Measurements from ENCODE around the gene RARRES1.

Gene RARRES1

DNA sequence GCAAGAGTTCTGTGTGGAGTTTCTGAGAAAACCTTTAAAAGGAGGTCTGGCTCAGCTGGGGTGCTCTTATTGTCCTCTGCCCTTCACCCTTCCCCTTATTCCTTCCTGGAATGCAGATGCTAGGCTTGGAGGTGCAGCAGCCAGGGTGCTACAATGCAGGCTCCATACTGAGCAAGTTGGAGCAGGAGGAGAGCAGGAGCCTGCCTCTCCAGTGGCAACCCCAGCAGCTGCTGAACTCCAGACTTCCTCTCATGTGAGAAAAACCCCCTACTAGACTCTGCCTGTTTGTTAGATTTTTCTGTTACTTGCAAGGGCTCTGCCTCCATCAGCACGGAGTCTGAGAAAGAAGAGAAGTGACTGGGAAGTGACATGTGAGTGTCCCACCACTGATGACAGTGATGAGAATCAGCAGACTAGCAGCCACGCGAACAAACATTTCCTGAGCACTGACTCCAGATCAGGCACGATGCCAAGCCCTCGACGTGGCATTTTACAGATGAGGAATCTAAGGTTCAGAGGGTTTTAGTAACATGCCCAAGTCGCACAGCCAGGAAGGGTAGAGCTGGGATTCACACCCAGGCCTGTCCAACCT lies 16.1 kb upstream of the RARRES1 start:
- peaks cover 2 to 10% of the 10 kb centered on the region in 2 donors for H3K4me1 ChIP-seq (ENCODE audit: control insufficient read depth in 2 of 2, insufficient read depth in 2 of 2, low read length in 2 of 2)
- H3K4me3 ChIP-seq (ENCODE audit: low read length in 2 of 2) = no peak overlapping the region
- peak overlapping the region in 1 of 2 donors; percentile 18 for H3K27ac ChIP-seq (ENCODE audit: low read depth in 2 of 2, low read length in 2 of 2)
- H3K36me3 ChIP-seq (ENCODE audit: control insufficient read depth in 2 of 2, insufficient read depth in 2 of 2, low read length in 2 of 2) = peaks cover 4% of the 10 kb centered on the region in 2 donors
- no peaks in the 10 kb centered on the region for H3K9me3 ChIP-seq (ENCODE audit: control insufficient read depth in 2 of 2, low read length in 2 of 2)
- no peaks in the 10 kb centered on the region for H3K27me3 ChIP-seq (ENCODE audit: control insufficient read depth in 2 of 2, insufficient read depth in 2 of 2, low read length in 2 of 2)
- no peak overlapping the region for H3K9ac ChIP-seq (ENCODE audit: low read depth in 1 of 2, low read length in 2 of 2)

- H3K27ac ChIP-seq (ENCODE audit: low read depth in 2 of 2, low read length in 2 of 2) = no peak overlapping the region
- H3K9ac ChIP-seq (ENCODE audit: low read depth in 1 of 2, low read length in 2 of 2) = no peak overlapping the region
- peaks cover 2 to 10% of the 10 kb centered on the region in 2 donors for H3K4me1 ChIP-seq (ENCODE audit: control insufficient read depth in 2 of 2, insufficient read depth in 2 of 2, low read length in 2 of 2)
- H3K27me3 ChIP-seq (ENCODE audit: control insufficient read depth in 2 of 2, insufficient read depth in 2 of 2, low read length in 2 of 2) = no peaks in the 10 kb centered on the region
- H3K9me3 ChIP-seq (ENCODE audit: control insufficient read depth in 2 of 2, low read length in 2 of 2) = no peaks in the 10 kb centered on the region
- H3K4me3 ChIP-seq (ENCODE audit: low read length in 2 of 2) = no peak overlapping the region
- peaks cover 4 to 7% of the 10 kb centered on the region in 2 donors for H3K36me3 ChIP-seq (ENCODE audit: control insufficient read depth in 2 of 2, insufficient read depth in 2 of 2, low read length in 2 of 2)
Observed at GRCh38 chr3:158747417-158747816, 15.2 kb upstream of the RARRES1 start.

- peaks cover 2 to 10% of the 10 kb centered on the region in 2 donors for H3K4me1 ChIP-seq (ENCODE audit: control insufficient read depth in 2 of 2, insufficient read depth in 2 of 2, low read length in 2 of 2)
- H3K4me3 ChIP-seq (ENCODE audit: low read length in 2 of 2) = no peak overlapping the region
- H3K27me3 ChIP-seq (ENCODE audit: control insufficient read depth in 2 of 2, insufficient read depth in 2 of 2, low read length in 2 of 2) = no peaks in the 10 kb centered on the region
- H3K36me3 ChIP-seq (ENCODE audit: control insufficient read depth in 2 of 2, insufficient read depth in 2 of 2, low read length in 2 of 2) = peaks cover 4 to 7% of the 10 kb centered on the region in 2 donors
- H3K9ac ChIP-seq (ENCODE audit: low read depth in 1 of 2, low read length in 2 of 2) = no peak overlapping the region
- H3K27ac ChIP-seq (ENCODE audit: low read depth in 2 of 2, low read length in 2 of 2) = no peak overlapping the region
- no peaks in the 10 kb centered on the region for H3K9me3 ChIP-seq (ENCODE audit: control insufficient read depth in 2 of 2, low read length in 2 of 2)
Observed at GRCh38 chr3:158745551-158745950, 13.3 kb upstream of the RARRES1 start.

DNA sequence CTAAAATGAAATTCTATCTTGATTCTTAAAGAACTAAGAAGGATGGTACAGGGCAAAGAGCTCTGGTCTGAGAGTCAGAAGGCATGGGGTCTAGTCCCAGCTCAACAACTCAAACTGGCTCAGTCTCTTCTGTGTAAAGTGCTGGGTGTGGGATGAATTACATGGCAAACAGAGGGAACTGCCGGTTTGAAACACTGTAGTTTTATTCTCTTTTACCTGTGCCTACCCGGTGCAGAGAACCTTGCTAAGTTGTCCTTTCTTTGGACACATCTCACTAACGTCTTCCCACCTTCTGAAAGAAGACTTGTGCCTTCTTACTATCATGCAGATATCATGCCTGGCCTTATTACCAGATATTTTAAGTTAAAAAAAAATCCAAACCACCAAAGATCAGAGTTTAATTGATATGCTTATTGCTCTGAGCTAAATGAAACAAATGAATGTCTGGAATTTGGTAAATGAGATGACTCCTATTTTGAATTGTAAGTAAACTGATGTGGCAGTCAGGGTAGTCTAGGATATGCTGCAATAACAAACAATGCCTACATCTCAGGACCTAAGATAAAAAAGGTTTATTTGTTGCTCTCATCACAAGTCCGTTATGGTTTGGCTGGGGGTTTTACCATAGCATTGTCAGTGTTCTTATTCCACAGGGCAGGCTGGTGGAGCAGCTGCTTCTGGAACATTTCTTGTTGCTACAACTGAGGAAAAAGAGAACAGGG lies 12.5 kb upstream of the RARRES1 start:
- H3K4me3 ChIP-seq (ENCODE audit: low read length in 2 of 2) = no peak overlapping the region
- H3K4me1 ChIP-seq (ENCODE audit: control insufficient read depth in 2 of 2, insufficient read depth in 2 of 2, low read length in 2 of 2) = peaks cover 2 to 10% of the 10 kb centered on the region in 2 donors
- H3K9ac ChIP-seq (ENCODE audit: low read depth in 1 of 2, low read length in 2 of 2) = no peak overlapping the region
- H3K36me3 ChIP-seq (ENCODE audit: control insufficient read depth in 2 of 2, insufficient read depth in 2 of 2, low read length in 2 of 2) = peaks cover 4 to 7% of the 10 kb centered on the region in 2 donors
- H3K27ac ChIP-seq (ENCODE audit: low read depth in 2 of 2, low read length in 2 of 2) = peak overlapping the region in 1 of 2 donors; percentile 17
- H3K27me3 ChIP-seq (ENCODE audit: control insufficient read depth in 2 of 2, insufficient read depth in 2 of 2, low read length in 2 of 2) = no peaks in the 10 kb centered on the region
- H3K9me3 ChIP-seq (ENCODE audit: control insufficient read depth in 2 of 2, low read length in 2 of 2) = no peaks in the 10 kb centered on the region

DNA sequence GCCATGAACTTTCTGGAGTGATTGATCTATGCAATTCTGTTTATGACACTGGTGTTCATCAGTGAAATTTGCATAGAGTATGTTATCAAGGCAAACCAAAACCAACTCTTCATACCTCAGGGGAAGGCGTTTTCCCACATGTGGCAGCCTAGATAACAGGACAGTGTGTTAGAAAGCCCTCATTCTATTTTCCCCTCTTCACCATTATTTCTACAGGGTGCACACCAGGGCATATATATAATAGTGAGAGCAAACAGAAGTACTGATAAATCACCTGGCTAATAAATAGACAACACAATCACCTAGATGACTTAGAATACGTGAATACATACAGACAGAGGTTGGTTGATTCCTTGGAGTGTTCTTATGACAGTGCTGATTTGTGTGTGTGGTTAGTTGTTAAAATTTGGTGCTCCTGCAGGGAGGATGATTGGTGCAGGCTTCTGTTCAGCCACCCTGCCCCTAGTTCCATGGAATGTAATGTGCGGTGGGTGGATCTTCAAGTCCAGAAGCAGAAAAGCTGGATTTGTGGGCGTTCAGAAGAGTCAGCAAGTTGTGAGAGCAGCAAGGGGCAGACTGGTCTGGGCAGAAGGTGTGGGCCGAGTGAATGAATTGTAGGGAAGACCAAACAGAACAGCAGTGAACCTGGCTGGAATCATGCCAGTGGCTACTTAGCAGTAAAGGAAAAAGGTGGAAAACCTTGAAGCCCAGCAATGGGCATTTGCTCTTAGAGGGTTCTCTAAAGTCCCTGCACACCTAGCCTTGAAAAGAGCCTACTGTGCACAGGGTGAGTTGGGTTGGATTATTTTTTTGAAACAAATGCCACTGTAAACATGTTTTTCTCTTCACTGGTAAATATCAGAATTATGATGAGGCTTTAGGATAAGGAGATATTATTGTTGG lies 11.7 kb upstream of the RARRES1 start:
- H3K27ac ChIP-seq (ENCODE audit: low read depth in 2 of 2, low read length in 2 of 2) = no peak overlapping the region
- peaks cover 2 to 10% of the 10 kb centered on the region in 2 donors for H3K4me1 ChIP-seq (ENCODE audit: control insufficient read depth in 2 of 2, insufficient read depth in 2 of 2, low read length in 2 of 2)
- peaks cover 4 to 7% of the 10 kb centered on the region in 2 donors for H3K36me3 ChIP-seq (ENCODE audit: control insufficient read depth in 2 of 2, insufficient read depth in 2 of 2, low read length in 2 of 2)
- H3K9me3 ChIP-seq (ENCODE audit: control insufficient read depth in 2 of 2, low read length in 2 of 2) = no peaks in the 10 kb centered on the region
- H3K4me3 ChIP-seq (ENCODE audit: low read length in 2 of 2) = no peak overlapping the region
- H3K27me3 ChIP-seq (ENCODE audit: control insufficient read depth in 2 of 2, insufficient read depth in 2 of 2, low read length in 2 of 2) = no peaks in the 10 kb centered on the region
- H3K9ac ChIP-seq (ENCODE audit: low read depth in 1 of 2, low read length in 2 of 2) = no peak overlapping the region

DNA sequence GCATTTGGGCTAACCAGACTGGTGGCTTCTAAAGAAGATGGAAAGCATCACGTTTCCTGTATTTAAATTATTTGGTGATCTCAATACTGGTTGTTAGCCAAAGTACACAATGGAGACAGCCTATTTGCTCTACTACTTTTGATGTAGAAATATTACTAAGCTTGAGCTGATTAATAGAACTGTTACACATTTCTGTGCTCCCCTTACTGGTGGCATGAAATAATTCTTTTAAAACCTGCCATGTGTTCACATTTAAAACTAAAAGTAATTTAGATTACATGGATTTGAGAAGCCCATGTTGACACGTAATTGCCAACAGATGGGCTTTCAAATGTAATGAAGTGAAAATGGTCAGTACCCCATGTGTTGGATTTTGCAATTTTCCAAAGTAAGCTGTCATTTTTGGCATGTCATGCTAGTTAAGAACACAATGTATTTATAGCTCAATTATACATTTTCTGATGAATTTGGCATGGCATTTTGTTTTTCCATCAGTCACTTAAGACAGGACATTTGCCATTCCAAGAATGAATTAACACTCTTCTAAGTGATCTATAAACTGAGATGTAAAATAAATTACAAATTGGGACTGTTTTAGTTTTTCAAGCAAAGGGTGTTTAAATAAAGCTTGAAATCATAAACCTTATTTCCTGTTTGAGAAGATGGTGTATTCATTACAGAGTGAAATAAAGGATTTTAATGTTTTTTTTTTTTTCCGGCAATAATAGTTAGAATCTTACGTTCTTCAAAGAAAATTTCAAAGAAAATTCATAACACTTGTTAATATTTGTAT lies 10.8 kb upstream of the RARRES1 start:
- H3K27me3 ChIP-seq (ENCODE audit: control insufficient read depth in 2 of 2, insufficient read depth in 2 of 2, low read length in 2 of 2) = no peaks in the 10 kb centered on the region
- H3K36me3 ChIP-seq (ENCODE audit: control insufficient read depth in 2 of 2, insufficient read depth in 2 of 2, low read length in 2 of 2) = peaks cover 4 to 7% of the 10 kb centered on the region in 2 donors
- no peaks in the 10 kb centered on the region for H3K9me3 ChIP-seq (ENCODE audit: control insufficient read depth in 2 of 2, low read length in 2 of 2)
- H3K4me1 ChIP-seq (ENCODE audit: control insufficient read depth in 2 of 2, insufficient read depth in 2 of 2, low read length in 2 of 2) = peaks cover 2 to 10% of the 10 kb centered on the region in 2 donors
- no peak overlapping the region for H3K27ac ChIP-seq (ENCODE audit: low read depth in 2 of 2, low read length in 2 of 2)
- no peak overlapping the region for H3K9ac ChIP-seq (ENCODE audit: low read depth in 1 of 2, low read length in 2 of 2)
- H3K4me3 ChIP-seq (ENCODE audit: low read length in 2 of 2) = no peak overlapping the region

DNA sequence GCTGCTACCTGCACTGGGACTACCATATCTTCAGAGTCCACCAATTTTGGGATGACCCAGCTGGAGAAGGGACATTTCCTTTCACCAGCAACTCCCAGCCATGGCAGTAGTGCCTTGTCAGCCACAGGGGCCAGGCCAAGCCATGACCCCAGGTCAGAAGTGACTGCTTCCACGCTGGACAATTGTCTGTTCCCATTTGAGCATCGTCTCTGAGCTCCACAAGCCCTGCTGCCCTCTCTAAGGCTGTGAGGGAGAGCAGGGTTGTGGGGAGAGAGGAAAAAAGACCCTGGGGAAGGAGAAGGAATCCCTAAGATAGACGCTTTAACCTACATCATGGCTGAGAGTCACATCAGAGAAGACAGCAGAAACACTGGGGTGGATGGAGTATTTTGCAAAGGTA lies 7.4 kb upstream of the RARRES1 start:
- Histone ChIP-seq H3K36me3 (ENCODE audit: control insufficient read depth in 2 of 2, insufficient read depth in 2 of 2, low read length in 2 of 2) (peaks cover 0 to 3% of the 10 kb centered on the region in 2 donors), H3K4me3 (ENCODE audit: low read length in 2 of 2) (no peak overlapping the region), H3K9me3 (ENCODE audit: control insufficient read depth in 2 of 2, low read length in 2 of 2) (no peaks in the 10 kb centered on the region), H3K9ac (ENCODE audit: low read depth in 1 of 2, low read length in 2 of 2) (no peak overlapping the region), H3K4me1 (ENCODE audit: control insufficient read depth in 2 of 2, insufficient read depth in 2 of 2, low read length in 2 of 2) (peaks cover 2 to 10% of the 10 kb centered on the region in 2 donors), H3K27me3 (ENCODE audit: control insufficient read depth in 2 of 2, insufficient read depth in 2 of 2, low read length in 2 of 2) (no peaks in the 10 kb centered on the region), H3K27ac (ENCODE audit: low read depth in 2 of 2, low read length in 2 of 2) (no peak overlapping the region)

DNA sequence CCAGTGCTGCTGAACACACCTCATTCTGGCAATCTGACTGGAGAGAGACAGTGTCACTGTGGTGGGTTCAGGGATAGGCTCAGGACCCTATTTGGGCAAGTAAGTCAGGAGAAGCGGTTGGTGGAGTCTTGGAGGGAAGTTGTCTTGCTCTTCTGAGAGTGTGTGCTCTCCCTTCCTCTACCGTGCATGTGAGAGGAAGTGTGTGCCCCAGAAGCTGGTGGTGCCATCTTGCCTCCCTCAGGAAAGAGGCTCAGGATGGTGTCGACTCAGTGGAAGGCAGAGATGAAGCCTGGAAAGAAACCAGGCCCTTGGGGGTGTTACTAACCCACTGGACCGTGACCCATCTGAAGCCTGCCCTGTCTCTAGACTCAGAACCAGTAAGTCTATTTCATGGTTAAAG lies 6.8 kb upstream of the RARRES1 start:
- H3K9me3 ChIP-seq (ENCODE audit: control insufficient read depth in 2 of 2, low read length in 2 of 2) = no peaks in the 10 kb centered on the region
- peaks cover 0 to 3% of the 10 kb centered on the region in 2 donors for H3K36me3 ChIP-seq (ENCODE audit: control insufficient read depth in 2 of 2, insufficient read depth in 2 of 2, low read length in 2 of 2)
- H3K27ac ChIP-seq (ENCODE audit: low read depth in 2 of 2, low read length in 2 of 2) = no peak overlapping the region
- H3K4me3 ChIP-seq (ENCODE audit: low read length in 2 of 2) = no peak overlapping the region
- no peaks in the 10 kb centered on the region for H3K27me3 ChIP-seq (ENCODE audit: control insufficient read depth in 2 of 2, insufficient read depth in 2 of 2, low read length in 2 of 2)
- H3K4me1 ChIP-seq (ENCODE audit: control insufficient read depth in 2 of 2, insufficient read depth in 2 of 2, low read length in 2 of 2) = peaks cover 0 to 7% of the 10 kb centered on the region in 2 donors
- H3K9ac ChIP-seq (ENCODE audit: low read depth in 1 of 2, low read length in 2 of 2) = no peak overlapping the region

DNA sequence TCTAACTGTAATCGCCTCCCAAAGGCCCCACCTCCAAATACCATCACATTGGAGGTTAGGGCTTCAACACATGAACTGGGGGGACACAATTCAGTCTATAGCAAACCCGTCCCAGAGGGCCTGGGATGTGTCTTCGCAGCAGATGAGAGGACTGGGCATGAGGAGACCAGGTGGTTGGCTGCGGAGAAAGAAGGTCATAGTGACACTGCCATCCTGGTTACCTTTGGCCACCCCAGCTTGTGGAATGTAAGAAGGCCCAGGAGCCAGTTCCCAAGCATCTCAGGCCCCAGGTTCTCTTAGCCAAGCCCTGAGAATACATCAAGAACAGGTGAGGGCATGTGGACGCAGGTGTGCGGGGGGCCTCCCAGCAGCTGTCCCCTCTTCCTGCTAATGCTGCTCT lies 6.4 kb upstream of the RARRES1 start:
- Histone ChIP-seq H3K4me3 (ENCODE audit: low read length in 2 of 2) (no peak overlapping the region), H3K27me3 (ENCODE audit: control insufficient read depth in 2 of 2, insufficient read depth in 2 of 2, low read length in 2 of 2) (no peaks in the 10 kb centered on the region), H3K9ac (ENCODE audit: low read depth in 1 of 2, low read length in 2 of 2) (no peak overlapping the region), H3K36me3 (ENCODE audit: control insufficient read depth in 2 of 2, insufficient read depth in 2 of 2, low read length in 2 of 2) (peaks cover 0 to 3% of the 10 kb centered on the region in 2 donors), H3K4me1 (ENCODE audit: control insufficient read depth in 2 of 2, insufficient read depth in 2 of 2, low read length in 2 of 2) (peaks cover 0 to 2% of the 10 kb centered on the region in 2 donors), H3K27ac (ENCODE audit: low read depth in 2 of 2, low read length in 2 of 2) (no peak overlapping the region), H3K9me3 (ENCODE audit: control insufficient read depth in 2 of 2, low read length in 2 of 2) (no peaks in the 10 kb centered on the region)
